ENCODE results near the gene SPATC1L.

Gene SPATC1L

DNA sequence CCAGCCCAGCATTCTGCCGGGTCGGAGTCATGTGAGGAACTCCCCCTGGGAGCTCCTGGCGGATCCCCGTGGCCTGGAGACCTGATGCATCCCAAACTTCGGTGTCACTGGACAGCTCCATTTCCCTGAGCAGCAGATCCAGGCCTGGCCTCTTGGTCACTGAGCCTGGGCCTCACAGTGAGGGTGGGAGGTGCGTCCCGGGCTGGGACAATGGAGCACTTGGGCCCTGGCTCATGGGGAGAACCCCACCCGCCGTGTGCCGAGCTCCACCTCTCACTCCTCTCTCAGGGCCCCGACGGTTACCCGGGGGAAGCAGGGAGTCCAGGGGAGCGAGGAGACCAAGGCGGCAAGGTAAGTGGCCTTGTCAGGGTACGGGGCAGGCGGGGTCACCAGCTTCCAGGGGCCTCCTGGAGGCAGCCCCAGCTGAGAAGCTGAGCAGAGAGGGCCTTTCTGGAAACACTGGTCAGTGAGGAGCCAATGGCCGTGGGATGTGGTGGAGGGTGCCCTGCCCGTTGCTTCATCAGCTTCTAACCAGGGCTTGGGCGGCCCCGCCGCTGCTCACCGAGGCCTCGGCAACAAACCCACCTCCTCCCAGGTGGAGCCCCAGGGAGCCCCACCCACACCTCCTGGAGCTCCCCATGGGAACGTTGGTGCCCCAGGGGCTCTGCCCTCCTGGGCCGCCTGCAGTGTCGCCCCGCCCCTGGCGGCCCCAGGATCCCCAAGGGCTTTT is 66.5 kb downstream of the SPATC1L start:
- DNase-seq, result no peak

- no peak for DNase-seq
These were observed 67.3 kb downstream of the SPATC1L start for GRCh38 chr21:46116776-46117585.

DNA sequence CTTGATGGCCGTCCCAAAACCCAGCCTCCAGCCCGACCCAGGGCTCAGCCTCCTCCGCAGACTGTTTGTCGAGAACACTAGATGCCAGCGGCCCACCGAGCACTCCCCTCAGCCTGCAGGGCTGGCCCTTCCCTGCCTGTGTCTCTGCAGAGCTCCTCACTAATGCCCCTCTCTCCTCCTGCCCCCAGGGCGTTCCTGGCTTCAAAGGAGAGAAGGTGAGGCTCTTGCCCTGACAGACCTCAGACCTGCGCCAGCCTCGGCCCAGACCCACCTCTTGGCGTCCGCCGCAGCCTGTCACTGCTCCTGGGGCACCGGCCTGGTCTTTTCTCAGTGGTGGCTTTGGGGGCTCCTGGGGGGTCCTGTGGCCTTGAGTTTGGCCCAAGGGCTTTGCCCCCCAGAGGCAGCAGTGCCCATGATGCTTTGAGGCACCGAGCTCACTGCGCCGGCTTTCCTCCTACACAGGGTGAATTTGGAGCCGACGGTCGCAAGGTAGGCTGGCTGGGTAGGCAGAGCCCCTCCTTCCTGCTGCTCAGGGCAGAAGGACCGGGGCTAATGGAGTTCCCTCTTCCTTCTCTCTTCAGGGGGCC is 68.0 kb downstream of the SPATC1L start:
- no peak for DNase-seq

- no peak for DNase-seq
These were observed 68.6 kb downstream of the SPATC1L start for GRCh38 chr21:46115441-46116188.

DNA sequence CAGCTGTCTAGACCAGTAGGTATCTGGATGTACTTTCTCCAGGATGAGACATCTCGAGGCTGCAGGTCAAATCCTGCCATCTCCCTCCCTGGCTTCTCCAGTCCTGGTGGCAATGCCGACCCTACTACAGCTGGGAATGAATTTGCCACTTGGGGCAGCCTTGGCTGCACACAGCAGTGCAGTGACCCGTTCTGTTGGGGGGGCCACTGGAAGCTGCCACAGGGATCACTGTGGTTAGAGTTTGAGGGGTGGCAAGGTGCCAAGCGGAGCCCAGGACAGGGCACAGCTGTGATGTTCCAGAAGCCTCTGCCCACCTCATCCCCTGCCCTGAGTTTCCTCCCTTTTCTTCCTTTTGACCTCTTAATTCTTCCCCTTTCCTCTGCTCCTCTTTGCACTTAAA is 69.3 kb downstream of the SPATC1L start:
- no peak for DNase-seq

GRCh38 chr21:46113497-46114176 is 70.6 kb downstream of the SPATC1L start:
- no peak for DNase-seq

DNA sequence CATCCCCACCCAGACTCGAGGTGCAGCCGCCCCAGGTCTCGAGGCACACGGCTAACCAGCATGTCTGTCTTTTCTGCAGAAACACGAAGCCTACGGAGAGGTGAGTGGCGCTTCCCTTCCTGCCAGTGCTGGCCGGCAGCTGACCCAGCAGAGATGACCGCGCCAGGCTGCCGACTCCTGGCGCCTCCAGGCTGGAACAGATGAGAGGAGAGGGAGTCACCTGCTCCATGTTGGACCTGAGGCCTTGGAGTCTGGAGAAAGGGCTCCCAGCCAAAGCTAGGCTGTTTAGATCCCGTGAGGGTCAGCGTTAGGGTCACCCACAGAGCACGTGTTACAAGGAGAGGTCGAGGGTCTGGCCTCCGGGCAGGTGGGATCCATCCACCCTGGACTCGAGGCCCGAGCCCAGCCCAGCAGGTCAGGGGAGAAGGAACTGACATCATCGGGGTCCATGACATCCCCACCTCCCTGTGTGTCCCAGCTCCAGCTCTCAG is 71.5 kb downstream of the SPATC1L start:
- DNase-seq, result no peak

DNA sequence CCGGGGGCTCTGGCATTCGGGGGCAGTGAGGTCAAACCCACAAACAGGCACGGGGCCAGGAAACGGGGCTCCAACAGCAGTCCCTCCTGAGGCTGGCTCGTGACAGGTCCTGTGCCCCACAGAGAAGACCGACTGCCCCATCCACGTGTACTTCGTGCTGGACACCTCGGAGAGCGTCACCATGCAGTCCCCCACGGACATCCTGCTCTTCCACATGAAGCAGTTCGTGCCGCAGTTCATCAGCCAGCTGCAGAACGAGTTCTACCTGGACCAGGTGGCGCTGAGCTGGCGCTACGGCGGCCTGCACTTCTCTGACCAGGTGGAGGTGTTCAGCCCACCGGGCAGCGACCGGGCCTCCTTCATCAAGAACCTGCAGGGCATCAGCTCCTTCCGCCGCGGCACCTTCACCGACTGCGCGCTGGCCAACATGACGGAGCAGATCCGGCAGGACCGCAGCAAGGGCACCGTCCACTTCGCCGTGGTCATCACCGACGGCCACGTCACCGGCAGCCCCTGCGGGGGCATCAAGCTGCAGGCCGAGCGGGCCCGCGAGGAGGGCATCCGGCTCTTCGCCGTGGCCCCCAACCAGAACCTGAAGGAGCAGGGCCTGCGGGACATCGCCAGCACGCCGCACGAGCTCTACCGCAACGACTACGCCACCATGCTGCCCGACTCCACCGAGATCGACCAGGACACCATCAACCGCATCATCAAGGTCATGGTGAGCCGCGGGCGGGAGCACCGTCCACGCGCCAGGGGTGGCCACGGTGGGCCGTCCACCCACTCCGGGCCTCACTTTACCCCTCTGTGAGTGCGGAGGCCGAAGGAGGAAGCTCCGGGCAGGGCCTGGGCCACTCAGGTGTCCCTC is 72.2 kb downstream of the SPATC1L start:
- DNase-seq, result no peak

GRCh38 chr21:46111193-46111571 is 73.1 kb downstream of the SPATC1L start:
- DNase-seq, result no peak
